ENCODE results near the gene EIF2AK3. TPM values are rescaled to one million over a fixed set of nuclear protein-coding genes. Genes with fewer than 3 reads are reported as not detected.

The EIF2AK3 gene
- total and polyA plus RNA-seq, 10 of the 15 experiments (the other 5 are each of a cell fraction or from before 2014, with no cell fraction given), result 5.0 to 44.7 (median 22.4) TPM

DNA sequence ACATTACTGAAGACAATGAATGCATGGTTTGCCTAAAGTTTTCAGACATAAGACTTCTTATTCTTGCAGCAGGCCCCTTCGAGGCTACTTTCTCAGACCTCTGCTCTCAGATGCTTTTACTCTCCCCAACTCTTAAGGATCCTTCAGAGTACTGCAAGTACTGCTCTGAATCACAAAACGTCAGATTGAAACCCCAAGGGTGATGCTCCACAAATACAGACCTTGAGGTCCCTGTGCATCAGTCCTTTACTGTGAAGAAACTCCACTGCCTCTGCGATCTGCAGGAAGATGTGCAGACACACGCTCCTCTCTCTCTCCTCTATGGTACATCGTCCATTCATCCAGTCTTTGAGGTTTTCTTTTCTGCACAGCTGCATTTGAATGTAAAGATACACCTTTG, 52.8 kb downstream of the EIF2AK3 start:
- POLR2A ChIA-PET, result no interaction called here
- WGBS (ENCODE audit: insufficient coverage, insufficient replicate concordance, low lambda C conversion rate, missing lambda C conversion rate), result 3% methylated on average over 5 of the region's 5 CpGs
- no peaks in the 10 kb centered on the region; the same call in 1 of the 2 replicates for H3K79me2 ChIP-seq (ENCODE audit: control insufficient read depth, insufficient read depth, low read length)
- CTCF ChIA-PET, result interaction anchor here (1.0 to 1.8 kb wide), 4 partner anchors 16 to 95 kb away, joined by 3 to 7 read pairs (median 3); no protein-coding TSS in a partner anchor
- H3K4me2 ChIP-seq (ENCODE audit: control insufficient read depth, insufficient read depth), result no peak overlapping the region
- peak; percentile 56; the same call in 2 of the 3 replicates for ATAC-seq
- no peaks in the 10 kb centered on the region for H3K9me3 ChIP-seq (replicated peaks; ENCODE audit: control insufficient read depth, insufficient read depth, low read length)
- TF ChIP-seq KLF5 (IDR thresholded peaks at IDR 0.05; ENCODE audit: partially characterized antibody) (no peak), CREM (IDR thresholded peaks at IDR 0.05; ENCODE audit: low read depth) (peak; percentile 21; the same call in 1 of the 2 replicates), ZBED1 (IDR thresholded peaks at IDR 0.05; ENCODE audit: borderline replicate concordance) (peak; percentile 60; the same call in 1 of the 2 replicates), TCF7 (IDR thresholded peaks at IDR 0.05; ENCODE audit: borderline replicate concordance) (no peak), NFYA (IDR thresholded peaks at IDR 0.05; ENCODE audit: borderline replicate concordance, low read depth, low read length) (no peak), NFIC (IDR thresholded peaks at IDR 0.05; ENCODE audit: low read depth, low read length) (peak; percentile 69), IRF4 (IDR thresholded peaks at IDR 0.05; ENCODE audit: low read depth, low read length) (peak; percentile 65; the same call in 1 of the 2 replicates), JUNB (IDR thresholded peaks at IDR 0.05) (peak; percentile 94), RUNX3 (IDR thresholded peaks at IDR 0.05; ENCODE audit: low read length) (peak; percentile 71), EED (IDR thresholded peaks at IDR 0.05; ENCODE audit: low read depth) (peak; percentile 45), FOS (IDR thresholded peaks at IDR 0.05; ENCODE audit: borderline replicate concordance, extremely low read depth, insufficient read length) (no peak)
- TF ChIP-seq, protein P1, sequence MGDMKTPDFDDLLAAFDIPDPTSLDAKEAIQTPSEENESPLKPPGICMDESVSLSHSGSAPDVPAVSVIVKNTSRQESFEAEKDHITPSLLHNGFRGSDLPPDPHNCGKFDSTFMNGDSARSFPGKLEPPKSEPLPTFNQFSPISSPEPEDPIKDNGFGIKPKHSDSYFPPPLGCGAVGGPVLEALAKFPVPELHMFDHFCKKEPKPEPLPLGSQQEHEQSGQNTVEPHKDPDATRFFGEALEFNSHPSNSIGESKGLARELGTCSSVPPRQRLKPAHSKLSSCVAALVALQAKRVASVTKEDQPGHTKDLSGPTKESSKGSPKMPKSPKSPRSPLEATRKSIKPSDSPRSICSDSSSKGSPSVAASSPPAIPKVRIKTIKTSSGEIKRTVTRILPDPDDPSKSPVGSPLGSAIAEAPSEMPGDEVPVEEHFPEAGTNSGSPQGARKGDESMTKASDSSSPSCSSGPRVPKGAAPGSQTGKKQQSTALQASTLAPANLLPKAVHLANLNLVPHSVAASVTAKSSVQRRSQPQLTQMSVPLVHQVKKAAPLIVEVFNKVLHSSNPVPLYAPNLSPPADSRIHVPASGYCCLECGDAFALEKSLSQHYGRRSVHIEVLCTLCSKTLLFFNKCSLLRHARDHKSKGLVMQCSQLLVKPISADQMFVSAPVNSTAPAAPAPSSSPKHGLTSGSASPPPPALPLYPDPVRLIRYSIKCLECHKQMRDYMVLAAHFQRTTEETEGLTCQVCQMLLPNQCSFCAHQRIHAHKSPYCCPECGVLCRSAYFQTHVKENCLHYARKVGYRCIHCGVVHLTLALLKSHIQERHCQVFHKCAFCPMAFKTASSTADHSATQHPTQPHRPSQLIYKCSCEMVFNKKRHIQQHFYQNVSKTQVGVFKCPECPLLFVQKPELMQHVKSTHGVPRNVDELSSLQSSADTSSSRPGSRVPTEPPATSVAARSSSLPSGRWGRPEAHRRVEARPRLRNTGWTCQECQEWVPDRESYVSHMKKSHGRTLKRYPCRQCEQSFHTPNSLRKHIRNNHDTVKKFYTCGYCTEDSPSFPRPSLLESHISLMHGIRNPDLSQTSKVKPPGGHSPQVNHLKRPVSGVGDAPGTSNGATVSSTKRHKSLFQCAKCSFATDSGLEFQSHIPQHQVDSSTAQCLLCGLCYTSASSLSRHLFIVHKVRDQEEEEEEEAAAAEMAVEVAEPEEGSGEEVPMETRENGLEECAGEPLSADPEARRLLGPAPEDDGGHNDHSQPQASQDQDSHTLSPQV (IDR thresholded peaks at IDR 0.05), result no peak
- TF ChIP-seq, protein P2, sequence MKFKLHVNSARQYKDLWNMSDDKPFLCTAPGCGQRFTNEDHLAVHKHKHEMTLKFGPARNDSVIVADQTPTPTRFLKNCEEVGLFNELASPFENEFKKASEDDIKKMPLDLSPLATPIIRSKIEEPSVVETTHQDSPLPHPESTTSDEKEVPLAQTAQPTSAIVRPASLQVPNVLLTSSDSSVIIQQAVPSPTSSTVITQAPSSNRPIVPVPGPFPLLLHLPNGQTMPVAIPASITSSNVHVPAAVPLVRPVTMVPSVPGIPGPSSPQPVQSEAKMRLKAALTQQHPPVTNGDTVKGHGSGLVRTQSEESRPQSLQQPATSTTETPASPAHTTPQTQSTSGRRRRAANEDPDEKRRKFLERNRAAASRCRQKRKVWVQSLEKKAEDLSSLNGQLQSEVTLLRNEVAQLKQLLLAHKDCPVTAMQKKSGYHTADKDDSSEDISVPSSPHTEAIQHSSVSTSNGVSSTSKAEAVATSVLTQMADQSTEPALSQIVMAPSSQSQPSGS (IDR thresholded peaks at IDR 0.05; ENCODE audit: low read length), result peak; percentile 58; the same call in 1 of the 2 replicates
- in situ Hi-C loops (cut with MboI) (no loop called here), intact Hi-C loops (cut with micrococcal nuclease; ENCODE audit: unreplicated experiment) (loop anchor here (10.0 kb wide), 1 partner anchor 380 kb away; no protein-coding TSS in a partner anchor)
- RAD21 ChIA-PET (ENCODE audit: unreplicated experiment), result interaction anchor here (2.0 kb wide), 1 partner anchor 95 kb away, joined by 7 read pairs; no protein-coding TSS in a partner anchor
- no peak overlapping the region for H2AFZ ChIP-seq (ENCODE audit: control insufficient read depth, low read depth, low read length)
- SMC1A ChIA-PET (ENCODE audit: uncharacterized antibody, unreplicated experiment), result interaction anchor here (1.4 to 1.6 kb wide), 2 partner anchors 95 to 97 kb away, joined by 4 to 6 read pairs; no protein-coding TSS in a partner anchor
- FAIRE-seq, result no peak
- H3K9ac ChIP-seq (ENCODE audit: control insufficient read depth, insufficient read depth, low read length), result no peak overlapping the region
- BruUV-seq (replicated peaks), result no TSS peak
- no peak for DNase-seq (ENCODE audit: low read depth, low spot score)
- no peaks in the 10 kb centered on the region for H3K27me3 ChIP-seq (replicated peaks in 1 of 2; ENCODE audit: control insufficient read depth in 2 of 2, insufficient read depth in 2 of 2, low read length in 1 of 2)
- peaks cover 8 to 32% of the 10 kb centered on the region in 2 experiments for H3K36me3 ChIP-seq (ENCODE audit: control insufficient read depth in 2 of 2, insufficient read depth in 2 of 2, low read length in 1 of 2)
- H3K27ac ChIP-seq (ENCODE audit: control insufficient read depth, insufficient read depth), result no peak overlapping the region
- H3K4me3 ChIP-seq, result no peak overlapping the region
- no peaks in the 10 kb centered on the region for H4K20me1 ChIP-seq (ENCODE audit: control insufficient read depth, insufficient read depth)
- peaks cover 10% of the 10 kb centered on the region; the same call in 1 of the 2 replicates for H3K4me1 ChIP-seq (ENCODE audit: control insufficient read depth, insufficient read depth, low read length)
